Vagina (tissue), 2 donors: ENCODE results near the gene PAPSS1.

Experiments
- CTCF ChIP-seq, 3 experiments: fragments of 450-650 bp in 2 of 3; fragments of 200-600 bp in 1 of 3; sonication (generic) in 1 of 3; IDR thresholded peaks; one replicate each; pipeline ENCODE4 v1.5.1; 2017 to 2019; ENCODE audit warnings: antibody characterized with exemption in 3 of 3, mild to moderate bottlenecking in 2 of 3, moderate library complexity in 2 of 3
- POLR2AphosphoS5 ChIP-seq, 2 donors: sonication (generic); formaldehyde crosslinking; IDR thresholded peaks; one replicate each; pipeline ENCODE4 v1.9.0; 2017; ENCODE audit warnings: antibody characterized with exemption in 2 of 2, mild to moderate bottlenecking in 2 of 2, low read depth in 1 of 2; ENCODE audit not compliant: insufficient read depth in 1 of 2

GRCh38 chr4:107742791-107743190 is 22.8 kb upstream of the PAPSS1 start:
- TF ChIP-seq POLR2AphosphoS5 (IDR thresholded peaks at IDR 0.05; ENCODE audit: insufficient read depth in 1 of 2, low read depth in 1 of 2) (no peak), CTCF (IDR thresholded peaks at IDR 0.05) (no peak)
